NCI-H2227 (cell line): ENCODE data around the gene GIPC3.
A peak's percentile ranks its signal among the peaks of the same experiment; 100 is the strongest.
"Not testable (repeated sequence)": the region's sequence is repeated elsewhere in the genome, so short reads cannot be mapped to it uniquely, and the experiment has no call there.

Experiments
- DNase-seq: peaks from one replicate; lab custom pipeline; 2025; ENCODE audit not compliant: unreplicated experiment; lab: John Stamatoyannopoulos, UW

The GIPC3 gene

DNA sequence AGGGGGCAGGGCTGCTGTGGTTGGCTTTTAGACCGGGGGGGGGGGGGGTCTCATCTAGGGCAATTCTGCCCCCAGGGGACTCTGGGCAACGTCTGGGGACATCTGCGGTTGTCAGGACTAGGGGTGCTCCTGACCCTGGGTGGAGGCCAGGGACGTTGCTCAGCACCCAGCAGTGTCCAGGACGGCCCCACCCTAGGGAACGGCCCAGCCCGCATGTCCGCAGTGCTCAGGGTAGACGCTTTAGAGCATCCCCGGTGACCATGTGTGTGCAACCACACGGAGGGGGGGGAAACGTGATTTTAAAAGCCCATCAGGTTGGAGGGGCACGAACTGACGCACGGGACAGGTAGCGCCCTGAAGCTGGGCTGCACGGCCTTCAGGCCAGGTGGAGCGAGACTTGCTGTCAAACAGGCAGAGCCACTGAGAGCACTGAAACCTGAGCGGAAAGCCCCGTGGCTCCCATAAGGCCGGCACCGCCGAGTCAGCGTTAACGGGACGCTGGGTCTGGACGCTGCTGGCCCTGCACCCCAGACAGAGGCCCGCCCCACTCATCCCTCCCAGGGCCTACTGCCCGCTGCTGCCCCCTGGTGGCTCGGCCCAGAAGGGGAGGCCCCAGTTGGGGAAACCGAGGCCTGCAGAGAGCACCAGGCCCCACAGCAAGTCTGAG, 33.0 kb downstream of the GIPC3 start:
- DNase-seq, result no peak

DNA sequence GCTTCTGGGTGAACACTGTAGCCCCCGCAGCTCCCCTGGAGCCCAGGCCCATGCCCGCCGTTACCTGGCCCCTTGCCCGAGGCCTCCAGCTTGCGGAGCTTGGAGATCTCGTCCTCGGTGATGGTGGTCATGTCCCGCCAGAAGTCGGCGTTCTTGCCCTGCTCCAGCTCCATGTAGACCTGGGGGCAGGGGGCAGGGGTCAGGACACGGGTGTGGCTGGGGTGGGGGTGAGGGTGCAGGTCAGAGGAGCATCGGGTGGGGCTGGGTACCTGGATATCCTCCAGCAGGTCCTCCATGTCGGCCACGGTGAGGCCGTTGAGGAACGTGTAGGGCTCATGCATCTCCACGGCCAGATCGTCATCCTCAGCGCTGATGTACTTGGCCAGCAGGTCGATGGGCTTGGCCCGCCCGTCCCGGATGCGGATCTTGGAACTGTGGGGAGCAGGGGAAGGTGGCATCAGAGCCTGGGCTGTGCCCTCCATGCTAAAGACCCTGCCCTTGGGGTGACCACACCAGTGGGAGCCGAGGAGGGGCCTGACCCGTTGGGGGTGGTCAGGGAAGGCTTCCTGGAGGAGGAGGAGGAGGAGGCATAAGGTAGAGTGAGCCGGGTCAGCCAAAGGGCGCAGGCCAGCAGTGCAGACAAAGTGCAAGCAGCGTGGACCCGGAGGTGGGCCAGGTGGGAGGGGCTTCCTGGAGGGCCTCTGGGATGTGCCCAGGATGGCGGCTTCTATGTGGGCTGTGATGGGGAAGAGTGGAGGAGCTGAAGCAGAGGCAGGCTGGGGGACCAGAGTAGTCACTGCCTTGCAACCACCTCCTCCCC, 33.7 kb downstream of the GIPC3 start:
- DNase-seq, result no peak

DNA sequence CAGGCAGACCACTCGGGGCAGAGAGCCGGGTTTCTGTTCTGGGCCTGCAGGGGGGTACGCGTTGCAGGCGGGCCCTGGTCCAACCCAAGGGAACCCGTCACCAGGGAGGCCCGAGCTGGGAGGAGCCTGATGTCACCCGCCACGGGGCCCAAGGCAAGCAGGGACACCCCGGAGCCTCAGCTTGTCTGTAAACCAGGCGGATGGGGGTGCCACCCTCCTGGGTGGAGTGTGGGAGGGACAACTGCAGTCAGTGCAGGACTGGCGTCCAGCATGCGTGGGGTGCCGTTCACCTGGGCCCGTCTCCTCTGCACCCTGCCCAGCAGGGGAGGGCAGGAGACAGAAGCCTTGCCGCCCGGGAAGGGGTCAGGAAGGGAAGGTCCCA, 34.3 kb downstream of the GIPC3 start:
- no peak for DNase-seq

DNA sequence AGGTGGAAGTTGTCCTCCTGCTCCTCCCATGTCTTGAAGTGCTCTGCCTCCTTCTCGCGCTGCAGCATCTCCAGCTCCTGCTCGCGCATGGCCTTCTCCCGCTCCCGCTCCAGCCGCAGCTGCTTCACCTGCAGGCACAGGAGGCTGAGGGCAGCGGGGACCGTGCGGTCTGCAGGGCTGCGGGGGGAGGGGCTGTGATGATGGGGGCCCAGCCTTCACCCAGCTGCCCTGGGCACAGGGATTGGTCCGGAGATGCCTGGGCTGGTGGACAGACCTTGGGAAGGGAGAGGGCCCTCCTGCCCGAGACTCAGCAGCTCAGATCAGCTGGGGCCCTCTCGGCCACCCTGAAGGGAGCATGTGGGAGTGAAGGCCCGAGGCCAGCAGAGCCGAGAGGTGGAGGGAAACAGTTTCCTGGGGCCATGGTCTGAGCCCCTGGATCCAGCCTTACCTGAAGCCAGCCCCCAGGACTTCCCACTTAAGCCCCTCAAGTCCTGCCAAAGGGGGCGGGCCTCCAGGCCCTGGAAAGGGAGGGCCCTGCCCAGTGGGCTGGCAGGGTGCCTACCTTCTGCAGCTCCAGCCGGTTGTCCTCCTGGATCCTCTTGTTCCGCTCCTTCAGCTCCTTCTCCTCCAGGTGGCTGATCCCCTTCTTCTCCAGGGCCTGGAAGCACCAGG, 35.0 kb downstream of the GIPC3 start:
- peak; percentile 6 for DNase-seq

DNA sequence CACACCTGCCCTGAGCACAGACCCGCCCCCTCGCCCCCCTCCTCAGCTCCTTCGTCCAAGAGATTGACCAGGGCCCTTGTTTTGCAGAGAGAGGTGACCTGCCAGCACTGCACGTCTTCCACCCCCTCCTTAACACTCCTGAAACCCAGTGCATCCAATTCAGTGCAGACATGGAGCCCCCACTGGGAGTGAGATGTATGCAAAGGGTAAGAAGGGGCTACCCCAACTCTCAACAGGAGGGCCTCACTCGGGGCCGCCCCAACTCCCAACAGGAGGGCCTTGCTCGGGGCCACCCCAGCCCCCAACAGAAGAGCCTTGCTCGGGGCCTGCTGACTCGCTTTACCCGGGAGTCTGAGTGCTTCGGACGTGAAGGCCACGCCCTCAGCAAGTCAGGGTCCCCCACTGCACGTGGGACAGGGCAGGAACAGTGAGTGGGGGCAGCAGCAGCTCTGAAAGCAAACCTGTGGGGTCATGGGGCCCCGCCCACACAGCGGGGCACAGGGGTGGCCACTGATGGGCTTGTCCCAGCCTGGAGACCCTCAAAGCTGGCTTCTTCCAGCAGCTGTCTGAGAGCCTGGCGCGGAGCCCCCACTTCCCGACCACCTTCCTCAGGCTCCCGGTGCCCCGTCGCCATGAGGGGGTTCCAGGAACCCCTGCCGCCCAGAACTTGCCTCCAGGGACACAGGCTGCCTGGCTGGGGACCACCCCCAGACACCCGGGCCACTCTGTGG, 35.7 kb downstream of the GIPC3 start:
- DNase-seq, result no peak

DNA sequence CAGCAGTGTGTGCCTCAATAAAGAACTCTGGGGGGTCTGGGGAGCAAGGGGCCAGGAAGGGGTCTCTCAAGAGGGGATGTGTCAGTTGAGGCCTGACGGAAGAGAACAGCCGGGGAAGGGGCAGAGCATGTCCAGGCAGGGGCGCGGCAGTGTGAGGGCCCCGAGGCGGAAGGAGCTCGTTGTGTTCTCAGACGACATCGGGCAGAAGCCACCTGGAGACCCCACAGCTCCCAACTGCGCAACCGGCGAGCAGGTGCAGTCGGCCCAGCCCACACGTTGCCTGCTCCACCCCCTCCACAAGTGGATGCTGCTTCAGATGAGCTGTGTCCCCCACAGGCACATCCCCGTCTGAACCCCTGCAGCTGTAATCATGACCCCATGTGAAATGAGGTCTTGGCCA, 36.4 kb downstream of the GIPC3 start:
- DNase-seq, result no peak

DNA sequence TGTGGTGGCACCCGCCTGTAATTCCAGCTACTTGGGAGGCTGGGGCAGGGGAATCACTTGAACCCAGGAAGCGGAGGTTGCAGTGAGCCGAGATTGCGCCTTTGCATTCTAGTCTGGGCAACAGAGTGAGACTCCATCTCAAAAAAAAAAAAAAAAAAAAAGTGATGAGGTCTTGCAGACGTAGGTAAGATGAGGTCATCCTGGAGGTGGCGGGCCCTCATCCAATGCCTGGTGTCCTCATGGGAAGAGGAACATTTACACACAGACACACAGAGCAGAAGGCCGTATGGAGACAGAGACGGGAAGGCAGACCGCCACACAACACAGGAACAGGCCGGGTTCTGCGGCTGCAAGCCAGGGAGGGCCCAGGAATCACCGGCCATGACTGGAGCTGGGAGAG, 36.9 kb downstream of the GIPC3 start:
- DNase-seq, result no peak

DNA sequence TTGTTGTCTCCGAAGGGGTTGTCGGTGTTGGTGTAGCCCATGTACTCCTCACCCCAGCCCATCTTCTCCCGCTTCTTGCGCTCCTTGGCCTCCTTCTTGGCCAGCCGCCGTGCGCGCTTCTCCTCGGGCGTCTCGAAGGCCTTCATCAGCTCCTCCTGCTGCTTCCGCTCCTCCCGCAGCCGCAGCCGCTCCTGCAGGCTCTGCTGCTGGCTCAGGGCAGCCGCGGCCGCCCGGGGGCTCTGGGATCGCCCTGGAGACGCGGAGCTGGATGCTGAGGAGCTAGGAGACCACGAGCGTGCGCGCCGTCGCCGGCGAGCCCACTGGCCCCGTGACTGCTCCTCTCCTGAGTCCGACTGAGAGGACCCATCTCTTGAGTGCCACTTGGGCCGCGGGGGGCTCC, 38.4 kb downstream of the GIPC3 start:
- no peak for DNase-seq

DNA sequence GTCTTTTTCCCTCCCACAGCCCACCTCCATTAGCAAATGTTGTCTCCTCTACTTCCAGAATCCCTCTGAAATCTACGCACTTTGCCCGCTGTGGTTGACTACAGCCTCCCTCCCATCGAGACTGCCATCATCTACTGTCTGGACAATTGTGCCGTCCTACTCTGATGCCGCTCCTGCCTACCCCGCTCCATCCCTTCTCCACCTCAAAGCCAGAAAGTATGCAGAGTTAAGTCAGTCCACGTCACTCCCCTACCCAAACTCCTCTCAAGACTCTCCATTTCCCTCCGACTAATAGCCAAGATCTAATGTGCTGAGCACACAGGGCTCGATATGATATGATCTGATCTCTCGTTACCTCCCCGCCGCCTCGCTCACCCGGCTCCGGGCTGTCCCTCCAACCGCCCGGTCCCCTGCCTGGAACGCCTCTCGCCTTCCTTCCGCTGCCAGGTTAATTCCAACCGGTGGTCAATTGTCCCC, 40.8 kb downstream of the GIPC3 start:
- DNase-seq, result no peak

DNA sequence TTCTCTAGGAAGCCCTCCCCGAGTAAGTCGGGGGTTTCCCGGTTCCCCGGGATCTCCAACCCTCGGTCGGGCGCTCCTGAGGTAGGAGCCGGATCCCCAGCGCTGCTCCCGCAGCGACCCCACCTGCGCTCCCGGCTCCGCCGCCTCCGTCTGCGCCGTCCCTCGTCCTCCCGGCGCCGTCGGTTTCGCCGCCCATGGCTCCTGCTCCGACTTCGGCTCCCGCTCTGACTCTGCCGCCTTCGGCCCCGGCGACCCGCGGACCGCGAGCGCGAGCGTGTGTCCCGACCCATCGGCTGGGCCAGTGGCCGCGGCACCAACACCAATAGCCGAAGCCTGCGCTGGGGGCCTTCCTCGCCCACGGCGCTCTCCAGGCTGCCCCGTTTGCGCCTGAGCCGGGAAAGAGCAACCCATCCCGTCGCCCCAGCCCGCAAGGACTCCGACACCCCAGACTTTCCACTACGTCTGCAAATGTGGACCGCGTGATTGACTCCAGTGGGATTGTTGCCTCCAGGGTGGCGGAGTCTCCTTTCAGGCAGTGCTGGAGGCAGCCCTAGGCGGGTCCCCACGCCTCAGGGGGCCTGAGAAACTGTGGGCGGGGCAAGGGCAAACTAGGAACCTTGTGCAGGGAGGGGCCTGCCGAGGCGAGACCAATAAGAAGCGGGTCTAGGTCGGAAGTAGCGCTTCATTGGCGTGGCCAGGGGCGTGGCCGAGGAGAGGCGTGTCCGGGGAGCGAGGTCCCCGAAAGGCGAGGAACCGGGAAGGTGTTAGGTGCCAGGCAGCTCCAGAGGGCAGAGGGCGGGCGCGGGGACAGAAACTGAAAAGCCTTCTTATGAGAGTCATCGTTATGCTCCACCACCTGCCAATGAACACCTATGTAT, 41.4 kb downstream of the GIPC3 start, which contains the start of gene CACTIN:
Gene CACTIN, minus strand, starts transcription at position 318 of the 878 bp plus-strand sequence. Its CDS starts 28 bp downstream, at position 290.
- peak; percentile 97 for DNase-seq

DNA sequence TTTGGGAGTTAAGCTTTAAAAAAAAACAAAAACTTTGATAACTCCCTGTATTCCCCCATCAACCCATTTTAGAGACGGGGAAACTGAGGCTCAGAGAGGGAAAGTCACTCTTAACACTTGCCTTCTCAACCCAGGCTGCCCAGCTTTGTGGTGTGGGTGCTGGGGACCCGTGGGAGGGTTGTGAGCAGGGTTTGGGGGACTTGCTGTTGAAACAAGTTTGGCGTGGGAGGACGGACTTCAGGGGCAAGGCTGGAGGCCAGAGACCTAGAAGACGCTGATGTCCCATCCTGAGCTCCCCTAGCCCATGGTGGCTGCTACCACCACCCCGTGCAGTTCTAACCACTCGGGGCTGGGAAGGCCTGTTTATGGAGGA, 42.1 kb downstream of the GIPC3 start:
- DNase-seq, result no peak

DNA sequence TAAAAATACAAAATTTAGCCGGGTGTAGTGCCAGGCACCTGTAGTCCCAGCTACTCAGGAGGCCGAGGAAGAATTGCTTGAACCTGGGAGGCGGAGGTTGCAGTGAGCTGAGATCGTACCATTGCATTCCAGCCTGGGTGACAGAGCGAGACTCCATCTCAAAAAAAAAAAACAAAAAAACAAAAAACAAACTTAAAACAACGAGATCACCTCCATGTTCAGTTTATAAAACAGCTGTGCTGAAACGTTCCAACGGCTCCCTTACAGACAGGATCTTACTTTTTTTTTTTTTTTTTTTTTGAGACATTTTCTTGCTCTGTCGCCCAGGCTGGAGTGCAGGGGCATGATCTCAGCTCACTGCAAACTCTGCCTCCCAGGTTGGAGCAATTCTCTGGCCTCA, 43.5 kb downstream of the GIPC3 start:
- DNase-seq, result not testable (repeated sequence)

DNA sequence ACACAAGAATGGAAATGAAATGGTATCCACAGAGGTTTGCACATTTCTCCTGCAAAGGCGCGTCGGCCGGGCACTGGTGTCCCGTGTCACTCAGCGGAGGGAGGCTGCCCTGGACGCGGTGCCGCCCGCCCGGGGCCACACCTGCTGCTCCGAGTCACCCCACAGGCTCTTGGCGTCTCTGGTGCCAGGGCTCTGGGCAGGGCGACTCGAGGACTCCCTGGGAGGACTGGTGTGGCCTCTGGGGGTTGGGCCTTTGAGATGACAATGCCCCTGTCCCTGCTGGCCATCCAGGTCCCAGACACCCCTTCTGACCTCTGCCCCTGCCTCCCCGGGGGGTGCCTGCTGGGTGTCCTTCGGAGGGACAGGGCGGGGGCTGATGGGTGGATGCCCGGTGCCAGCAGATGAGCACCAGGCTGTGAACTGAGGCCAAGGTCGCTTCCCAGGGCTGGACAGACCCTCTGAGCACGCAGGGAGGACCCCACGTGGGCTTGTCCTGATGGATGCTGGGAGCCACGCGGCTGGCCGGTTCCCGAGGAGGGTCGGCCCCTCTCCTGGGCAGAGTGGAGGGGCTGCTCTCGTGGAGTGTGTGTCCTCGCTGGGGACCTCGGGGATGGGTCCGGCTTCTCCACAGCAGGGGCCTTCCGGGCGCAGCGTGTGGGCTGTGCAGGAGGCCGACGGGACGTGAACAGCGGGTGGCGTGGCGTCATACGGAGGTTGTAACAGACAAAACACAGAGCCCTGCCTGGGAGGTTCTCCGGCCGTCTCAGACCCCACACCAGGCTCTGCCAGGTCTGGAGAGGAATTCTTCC, 46.0 kb downstream of the GIPC3 start:
- no peak for DNase-seq

DNA sequence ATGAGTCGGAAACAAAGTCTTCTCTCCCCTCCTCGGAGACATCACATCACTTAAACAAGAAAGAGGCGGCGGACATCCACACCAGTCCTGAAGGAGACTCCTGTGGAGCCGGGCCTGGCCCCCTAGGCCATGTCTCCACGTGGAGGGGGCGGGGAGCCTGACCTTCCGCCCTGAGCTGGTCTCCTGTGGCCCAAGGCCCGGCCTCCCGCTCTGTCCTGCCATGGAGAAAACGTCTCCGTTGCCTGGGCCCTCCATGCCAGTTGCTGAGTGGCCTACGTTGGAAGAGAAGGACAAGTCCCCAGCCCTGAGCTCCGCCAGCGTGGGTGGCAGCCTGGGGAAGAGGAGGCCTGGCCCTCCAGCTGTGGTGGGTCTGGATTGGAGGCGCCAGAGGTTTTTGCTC, 46.8 kb downstream of the GIPC3 start:
- DNase-seq, result no peak

DNA sequence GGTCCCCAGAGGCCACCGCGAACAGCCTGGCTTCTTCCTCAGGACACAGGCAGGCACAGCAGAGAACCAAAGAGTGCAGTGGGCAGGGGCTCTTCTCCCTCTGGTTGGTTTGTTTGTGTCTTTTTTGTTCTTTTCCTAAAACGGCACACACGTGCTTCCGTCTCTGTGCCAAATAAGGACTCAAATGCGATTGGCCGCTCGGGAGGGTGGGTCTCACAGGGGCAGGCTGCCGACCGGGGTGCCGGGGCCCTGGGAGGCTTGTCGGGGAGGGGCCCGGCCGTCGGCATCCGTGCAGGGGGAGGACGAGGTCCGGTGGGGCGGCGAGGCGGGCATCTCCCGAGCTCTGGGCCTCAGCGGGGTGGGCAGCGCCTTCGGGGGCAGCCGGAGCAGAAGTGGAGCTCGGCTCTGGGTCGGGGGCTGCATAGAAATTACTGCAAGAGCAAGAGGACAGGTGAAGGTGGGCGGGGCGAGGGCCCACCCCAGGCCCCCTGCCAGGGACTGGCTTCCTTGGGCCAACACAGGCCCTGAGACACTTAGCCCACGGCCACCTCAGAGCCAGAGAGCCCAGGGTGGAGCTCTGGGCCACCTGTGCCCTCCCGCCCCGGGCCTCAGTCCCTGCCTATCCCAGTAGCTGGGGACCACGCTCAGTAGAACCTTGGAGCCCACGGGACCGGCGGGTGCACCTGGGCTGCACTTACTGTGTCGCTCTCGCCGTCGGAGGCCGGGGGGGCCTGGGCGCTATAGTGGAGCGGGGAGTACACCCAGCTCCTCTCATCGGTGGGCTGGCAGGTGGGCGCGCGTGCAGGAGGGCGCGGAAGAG, 47.7 kb downstream of the GIPC3 start:
- DNase-seq, result no peak

DNA sequence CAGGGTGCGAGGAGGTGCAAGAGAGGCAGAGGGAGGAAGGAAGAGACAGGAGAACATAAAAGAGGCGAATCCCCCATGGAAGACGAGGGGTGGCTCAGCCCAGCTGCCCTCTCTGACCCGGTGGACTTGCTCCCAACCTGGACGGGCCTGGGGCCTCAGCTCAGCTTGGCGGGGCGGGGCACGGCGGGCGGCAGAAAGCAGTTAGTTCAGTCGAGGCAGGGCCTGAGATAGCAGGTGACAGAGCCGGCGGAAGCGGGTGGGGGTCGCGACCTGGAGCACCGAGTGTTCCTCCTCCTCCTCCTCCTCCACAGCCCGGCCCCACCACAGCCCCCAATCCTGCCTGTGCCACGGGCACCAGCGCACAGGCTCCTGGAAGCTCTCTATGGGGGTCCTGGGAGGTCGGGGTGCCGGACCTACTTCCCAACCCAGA, 48.3 kb downstream of the GIPC3 start:
- DNase-seq, result no peak

DNA sequence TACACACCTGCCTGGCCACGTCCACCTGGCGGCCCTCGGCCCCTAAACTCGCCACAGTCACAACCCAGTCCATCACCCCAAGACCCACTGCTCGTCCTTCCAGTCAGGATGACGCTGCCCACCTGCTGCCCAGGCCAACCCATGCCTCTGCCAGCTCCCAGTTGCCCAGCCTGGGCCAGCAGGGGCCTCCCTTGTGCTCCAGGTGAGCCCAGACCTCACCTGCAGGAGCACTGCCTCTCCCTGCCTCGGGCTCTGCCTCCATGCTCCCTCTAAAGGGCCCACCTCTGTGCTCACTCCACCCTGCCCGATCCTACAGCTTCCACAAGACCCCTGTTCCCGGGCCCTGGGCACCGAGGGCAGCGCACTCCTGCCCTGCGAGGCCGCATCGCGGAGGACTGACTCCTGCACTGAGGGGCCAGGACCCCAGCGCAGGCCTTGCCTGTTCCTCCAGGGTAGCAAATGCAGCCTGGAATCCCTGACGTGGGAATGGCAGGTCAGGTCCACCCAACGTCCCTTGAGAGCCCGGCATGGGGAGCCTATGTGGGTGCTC, 49.3 kb downstream of the GIPC3 start:
- DNase-seq, result no peak

DNA sequence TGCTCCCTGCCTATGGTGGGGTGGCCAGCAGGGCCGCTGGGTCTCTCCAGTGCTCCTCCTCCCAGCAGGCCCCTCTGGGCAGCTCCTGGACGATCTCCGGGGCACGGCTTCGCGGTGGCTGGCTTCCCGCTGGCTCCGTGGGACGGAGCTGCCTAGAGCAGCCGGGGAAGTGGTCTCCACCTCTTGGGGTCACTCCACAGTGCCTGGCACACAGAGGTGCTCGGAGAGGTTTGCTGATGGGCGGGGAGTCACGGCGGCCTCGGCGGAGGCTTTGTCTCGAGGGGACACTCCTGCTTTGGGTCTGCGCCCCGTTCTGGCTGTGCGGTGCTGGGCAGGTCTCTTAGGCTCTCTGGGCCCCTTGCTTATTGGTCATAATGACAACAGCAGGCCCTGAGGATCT, 51.2 kb downstream of the GIPC3 start:
- no peak for DNase-seq
